SW480 (cell line): Measurements from ENCODE around the gene SLC7A5.
A peak's percentile ranks its signal among the peaks of the same experiment; 100 is the strongest.
"Not testable (repeated sequence)": the region's sequence is repeated elsewhere in the genome, so short reads cannot be mapped to it uniquely, and the experiment has no call there.

Experiments used
- DNase-seq: peaks from one replicate; pipeline ENCODE4 v3.0.0-alpha.2; 2016; ENCODE audit warnings: low spot score

Gene SLC7A5

GRCh38 chr16:87822108-87822970 is 47.0 kb downstream of the SLC7A5 start:
- no peak for DNase-seq

DNA sequence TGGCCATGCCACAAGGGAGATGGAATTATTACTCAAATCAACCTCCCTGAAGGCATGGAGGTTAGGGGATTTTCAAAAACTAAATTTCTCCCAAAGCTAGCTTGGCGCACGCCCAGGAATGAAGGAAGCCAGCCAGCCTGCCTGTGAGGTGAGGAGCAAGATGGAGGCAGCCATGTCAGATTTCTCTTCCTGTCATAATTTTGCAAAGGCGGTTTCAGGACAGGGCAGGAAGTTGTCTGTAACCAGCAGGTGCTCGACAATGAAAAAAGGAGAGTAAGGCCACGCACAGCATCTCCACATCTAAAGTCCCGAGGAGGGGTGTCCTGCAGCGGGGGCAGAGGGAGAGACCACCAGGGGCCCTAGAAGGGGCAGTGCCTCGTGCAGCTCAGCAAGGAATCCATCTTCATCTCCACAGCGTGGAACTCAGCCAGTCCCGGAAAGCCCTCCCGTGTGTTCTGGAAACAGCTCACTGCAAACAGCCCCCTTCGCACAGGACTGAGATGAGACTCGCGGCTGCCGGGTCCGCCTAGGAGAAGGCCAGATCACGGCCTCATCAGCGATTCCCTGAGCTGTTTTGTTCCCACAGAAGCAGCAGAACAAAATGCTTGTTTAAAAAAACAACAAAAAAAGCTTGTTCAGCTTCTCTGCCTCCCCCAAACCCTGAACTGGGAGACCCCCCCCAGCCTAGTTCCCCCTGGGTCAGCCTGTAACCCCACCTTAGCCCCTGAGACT is 47.8 kb downstream of the SLC7A5 start:
- DNase-seq: no peak

DNA sequence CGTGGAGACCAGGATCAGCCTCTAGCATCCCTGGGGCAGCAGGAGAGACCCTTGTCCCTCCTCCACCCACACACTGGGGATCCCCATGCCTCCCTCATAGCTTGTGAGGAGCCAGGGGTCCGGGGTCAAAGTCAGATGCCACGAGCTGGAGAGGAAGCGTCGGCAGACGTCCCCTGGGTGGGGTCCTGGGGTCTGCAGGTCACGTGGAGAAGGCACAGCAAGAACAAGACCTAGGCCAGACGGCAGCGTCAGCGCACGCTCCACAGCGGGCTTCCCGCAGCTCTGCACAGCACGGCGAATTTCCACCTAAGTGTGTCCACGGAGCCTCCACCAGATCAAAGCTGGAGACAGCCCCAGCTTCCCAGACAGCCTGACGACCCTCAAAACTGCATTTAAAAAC is 49.3 kb downstream of the SLC7A5 start:
- DNase-seq: no peak

- DNase-seq: no peak
Observed at GRCh38 chr16:87819282-87819681, 50.0 kb downstream of the SLC7A5 start.

DNA sequence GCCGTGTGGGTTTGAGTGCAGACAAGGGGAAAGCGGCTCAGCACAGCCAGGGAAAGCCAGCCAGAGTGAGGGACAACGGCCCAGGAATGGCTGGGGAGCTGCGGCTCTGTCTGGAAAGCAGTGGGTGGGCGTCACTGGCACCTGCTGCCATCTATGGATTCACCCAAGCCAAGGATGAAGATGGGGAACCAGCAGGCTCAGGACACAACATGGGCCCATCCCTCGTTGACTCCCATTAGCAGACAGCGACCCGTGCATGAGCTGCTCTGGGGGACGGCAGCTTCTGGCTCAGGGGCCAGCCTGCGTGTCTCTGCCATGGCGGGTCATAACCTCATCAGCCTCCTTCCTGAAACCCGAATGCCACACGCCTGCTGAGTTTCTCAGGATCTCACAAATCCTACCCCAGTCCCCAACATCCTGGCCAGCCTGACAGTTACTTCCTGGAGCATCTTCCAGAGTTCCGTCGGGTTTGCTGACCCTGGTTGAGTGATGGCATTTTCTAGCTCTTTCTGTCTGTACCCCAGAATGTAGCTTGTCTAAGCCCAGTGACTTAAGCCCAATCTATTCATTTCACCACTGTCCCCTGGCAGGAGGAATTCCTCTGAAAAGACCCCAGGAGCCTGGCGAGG is 50.7 kb downstream of the SLC7A5 start:
- no peak for DNase-seq

DNA sequence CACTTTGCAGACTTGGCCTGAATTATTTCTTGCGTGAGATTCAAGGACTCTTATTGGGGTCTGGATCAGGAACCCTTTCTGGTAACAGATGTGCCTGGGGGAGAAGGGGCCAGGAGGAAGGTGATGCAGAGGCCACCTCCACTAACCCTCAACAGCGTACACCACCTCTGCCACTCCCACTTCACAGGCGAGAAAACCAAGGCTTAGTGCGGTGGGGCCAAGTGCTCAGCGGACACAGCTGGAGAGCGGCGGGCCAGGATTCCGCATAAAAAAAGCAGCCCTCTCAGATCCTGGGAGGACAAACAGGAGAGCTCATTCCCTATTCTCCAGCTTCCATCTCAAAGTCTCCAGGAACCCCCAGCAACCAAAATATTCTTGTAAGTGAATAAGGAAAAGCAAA is 51.4 kb downstream of the SLC7A5 start:
- DNase-seq: no peak

- DNase-seq: not testable (repeated sequence)
Observed at GRCh38 chr16:87817370-87817769, 51.9 kb downstream of the SLC7A5 start.

GRCh38 chr16:87816507-87817100 is 52.7 kb downstream of the SLC7A5 start:
- no peak for DNase-seq

- no peak for DNase-seq
Observed at GRCh38 chr16:87815567-87815966, 53.7 kb downstream of the SLC7A5 start.

DNA sequence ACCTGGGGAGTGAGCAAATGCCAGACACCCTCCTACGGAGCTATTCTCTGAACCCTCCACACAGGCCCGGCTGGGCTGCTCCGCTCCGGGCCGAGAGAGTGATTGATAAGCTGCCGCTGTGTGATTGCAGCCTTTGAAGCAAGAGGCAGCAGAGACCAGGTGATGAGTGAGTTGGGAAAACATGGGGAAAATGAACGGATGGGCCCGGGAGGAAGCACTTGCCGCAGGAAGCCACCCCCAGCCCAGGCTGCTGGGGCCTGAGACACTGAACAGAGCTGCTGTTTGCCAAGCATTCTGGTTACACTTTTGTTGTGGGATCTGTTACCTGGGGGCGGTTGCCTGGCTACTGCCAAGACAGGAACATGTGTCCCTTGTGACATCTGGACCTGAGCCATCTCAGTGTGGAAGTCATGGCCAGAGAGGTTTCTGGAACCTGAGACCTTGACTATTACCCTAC is 57.1 kb downstream of the SLC7A5 start:
- DNase-seq: peak; percentile 36

GRCh38 chr16:87811454-87811853 is 57.9 kb downstream of the SLC7A5 start:
- DNase-seq: not testable (repeated sequence)

DNA sequence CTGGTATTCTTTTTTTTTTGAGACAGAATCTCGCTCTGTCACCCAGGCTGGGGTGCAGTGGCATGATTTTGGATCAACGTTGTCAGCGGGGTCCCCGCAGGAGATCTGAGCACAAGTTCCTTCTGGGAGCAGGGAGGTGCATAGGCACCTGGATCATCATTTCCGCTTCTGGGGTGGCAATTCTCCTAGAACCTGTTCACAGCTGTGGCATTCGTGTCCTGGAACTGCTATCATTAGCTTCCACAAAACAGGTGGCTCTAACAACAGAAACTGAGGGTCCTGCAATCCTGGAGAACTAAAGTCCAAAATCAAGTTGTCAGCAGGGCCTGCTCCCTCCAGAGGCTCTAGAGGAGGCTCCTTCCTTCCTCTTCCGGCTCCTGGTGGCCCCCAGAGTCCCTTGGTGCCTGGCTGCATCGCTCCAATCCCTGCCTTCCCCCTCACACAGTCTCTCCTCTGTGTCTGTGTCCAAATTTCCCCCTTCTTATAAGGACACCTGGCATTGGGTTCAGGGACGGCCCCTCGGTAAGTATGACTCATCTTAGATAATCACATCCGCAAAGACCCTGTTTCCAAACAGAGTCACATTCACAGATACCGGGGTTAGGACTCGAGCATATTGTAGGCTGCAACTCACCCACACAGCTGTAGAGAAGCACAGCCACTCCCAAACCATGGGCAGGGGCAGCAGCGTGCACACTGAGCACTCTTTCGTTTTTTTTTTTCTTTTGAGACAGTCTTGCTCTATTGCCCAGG is 60.0 kb downstream of the SLC7A5 start:
- DNase-seq: peak; percentile 95

- DNase-seq: no peak
Observed at GRCh38 chr16:87808108-87808507, 61.2 kb downstream of the SLC7A5 start.

- DNase-seq: peak; percentile 98
Observed at GRCh38 chr16:87806641-87807546, 62.4 kb downstream of the SLC7A5 start.

DNA sequence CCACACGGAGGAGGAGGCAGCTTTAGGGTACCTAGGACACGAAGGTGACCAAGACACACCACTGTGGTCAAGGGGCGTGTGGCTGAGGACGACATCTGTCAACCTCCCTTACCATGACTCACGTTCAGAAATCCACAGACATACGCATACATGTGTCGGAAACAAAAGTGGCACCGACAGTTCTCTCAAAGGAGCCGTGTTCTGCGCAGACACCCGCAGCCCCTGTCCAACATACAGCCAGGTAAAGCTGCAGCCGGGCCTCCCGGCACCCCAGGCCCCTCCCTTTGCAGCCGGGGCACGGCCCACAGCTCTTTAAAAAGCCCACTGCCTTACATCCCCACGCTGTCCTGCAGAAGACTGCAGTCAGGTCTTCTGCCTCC is 63.1 kb downstream of the SLC7A5 start:
- DNase-seq: peak; percentile 94

DNA sequence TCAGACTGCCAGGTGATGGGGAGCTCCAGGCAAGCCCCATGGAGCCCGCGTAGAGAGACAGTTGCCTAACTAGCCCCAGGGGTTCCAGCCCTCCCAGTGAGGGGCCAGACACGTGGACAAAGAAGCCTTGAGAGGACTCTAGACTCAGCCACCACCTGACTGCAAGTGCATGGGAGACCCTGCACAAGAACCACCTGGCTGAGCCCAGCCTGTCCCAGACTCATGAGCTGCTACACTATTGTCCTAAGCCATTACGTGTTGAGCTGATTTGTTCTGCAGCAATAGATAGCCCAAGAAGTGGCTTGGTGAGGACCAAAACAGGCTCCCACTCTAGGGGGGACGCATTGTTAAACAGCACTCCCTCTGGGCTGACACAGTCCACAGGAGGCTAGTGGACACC is 65.9 kb downstream of the SLC7A5 start:
- DNase-seq: no peak

DNA sequence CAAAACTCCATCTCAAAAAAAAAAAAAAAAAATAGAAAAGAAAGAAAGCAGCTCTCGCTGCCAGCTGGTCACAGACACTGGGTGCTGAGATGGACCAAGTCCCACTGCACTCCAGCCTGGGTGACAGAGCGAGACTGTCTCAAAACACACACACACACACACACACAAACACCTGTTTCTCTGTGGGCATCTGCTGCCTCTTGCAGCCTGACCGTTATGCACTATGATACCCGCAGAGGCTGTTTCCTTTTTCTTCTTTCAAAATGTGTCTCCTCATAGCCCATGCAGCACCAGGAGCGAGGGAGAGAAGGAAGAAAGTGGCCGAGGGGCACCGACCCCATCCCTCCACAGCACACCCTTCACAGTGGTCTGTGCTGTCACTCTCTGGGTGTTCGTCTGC is 66.6 kb downstream of the SLC7A5 start:
- DNase-seq: no peak

DNA sequence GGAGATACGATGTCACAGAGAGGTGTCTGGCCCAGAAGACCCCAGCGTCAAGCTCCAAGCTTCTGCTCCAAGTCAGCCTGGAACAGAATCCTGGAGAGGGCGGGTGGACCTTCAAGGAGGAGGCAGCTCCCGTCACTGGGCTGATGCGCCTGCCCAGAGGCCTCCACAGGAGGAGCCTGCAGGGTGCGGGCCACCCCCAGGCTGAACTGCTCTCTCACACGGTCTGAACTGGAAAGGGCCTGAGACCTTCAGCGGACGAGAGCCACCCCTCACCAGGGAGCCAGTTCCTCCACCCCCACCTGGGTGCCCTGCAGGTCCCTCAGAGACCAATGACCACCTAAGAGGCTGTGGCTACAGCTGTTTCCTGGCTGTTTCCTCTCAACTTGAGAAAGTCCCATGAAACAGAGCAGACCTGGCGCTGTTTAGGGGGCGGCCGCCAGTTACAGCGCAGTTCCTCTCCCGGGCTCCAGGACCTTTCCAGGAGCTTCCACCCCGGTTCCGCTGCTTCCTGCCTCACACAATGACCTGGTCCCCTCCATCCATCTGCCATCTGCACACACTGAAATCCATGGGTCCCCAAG is 67.5 kb downstream of the SLC7A5 start:
- DNase-seq: no peak

- DNase-seq: no peak
Observed at GRCh38 chr16:87800497-87800896, 68.8 kb downstream of the SLC7A5 start.

- DNase-seq: no peak
Observed at GRCh38 chr16:87795336-87795735, 74.0 kb downstream of the SLC7A5 start.
